ENCODE measurements around the gene ZFPM1.
"Not testable (repeated sequence)": the region's sequence is repeated elsewhere in the genome, so short reads cannot be mapped to it uniquely, and the experiment has no call there.

- TF ChIP-seq CTCF, POLR2A (IDR thresholded peaks at IDR 0.05): not testable (repeated sequence)
Observed at GRCh38 chr16:88410297-88410968, 42.6 kb upstream of the ZFPM1 start.

Measured in thyroid gland (tissue), 4 donors.